DLD1 (cell line): ENCODE data around the gene MYZAP.
"Not testable (repeated sequence)": the region's sequence is repeated elsewhere in the genome, so short reads cannot be mapped to it uniquely, and the experiment has no call there.

Source experiments
- in situ Hi-C: cut with HindIII; loops from 2 replicates; pipeline ENCODE4 v1.10.0; 2017; ENCODE audit warnings: low sequenced_read_pairs

MYZAP gene

DNA sequence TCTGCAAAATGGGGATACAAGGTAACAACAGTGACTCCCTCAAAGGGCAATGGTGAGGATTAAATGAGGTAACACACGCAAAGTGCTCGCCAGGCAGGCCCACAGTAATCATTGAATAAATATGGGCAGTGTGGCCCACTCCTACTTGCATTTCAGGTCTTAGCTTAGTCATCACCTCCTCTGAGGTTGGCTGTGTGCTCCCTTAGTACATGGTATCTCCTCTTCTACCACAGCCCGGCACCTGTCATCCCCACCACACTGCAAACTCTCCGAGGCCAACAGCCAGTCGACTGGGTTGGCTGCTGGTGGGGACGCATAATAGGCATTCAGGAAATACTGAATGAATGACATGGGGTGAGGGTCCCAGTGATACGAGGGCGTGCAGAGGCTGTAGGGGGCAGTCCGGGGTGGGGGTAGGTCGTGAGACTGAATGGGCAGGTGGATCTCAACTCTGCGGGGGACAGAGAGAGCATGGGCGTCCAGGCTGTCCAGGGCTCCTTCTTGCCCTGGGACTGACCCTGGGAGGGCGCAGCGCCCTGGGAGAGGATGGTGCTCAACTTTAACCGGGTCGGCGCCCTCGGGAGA is 375 bp upstream of the MYZAP start:
- in situ Hi-C loops, result no loop called here

DNA sequence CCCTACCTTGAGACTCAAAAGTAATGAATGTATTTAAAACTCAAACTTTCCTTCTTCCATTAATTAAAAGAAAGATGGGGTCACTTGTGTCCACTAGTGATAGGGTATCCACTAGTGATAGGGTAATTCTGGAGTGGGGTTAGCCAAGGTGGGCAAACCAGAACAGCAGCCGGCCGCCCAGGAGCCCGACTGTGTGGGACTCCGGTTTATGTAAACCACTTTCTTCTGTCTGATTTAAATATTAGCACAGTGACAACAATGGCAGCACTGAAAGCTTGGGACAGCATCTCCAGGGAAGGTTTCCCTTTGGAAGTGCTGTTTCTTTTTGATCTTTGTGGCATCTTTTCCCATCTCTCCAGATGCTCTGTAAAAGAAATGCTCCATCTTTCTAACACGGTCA is 722 bp downstream of the MYZAP start:
- in situ Hi-C loops, result no loop called here

- in situ Hi-C loops, result no loop called here
These were observed 1.2 kb downstream of the MYZAP start for GRCh38 chr15:57592836-57593420.

- in situ Hi-C loops, result no loop called here
These were observed 2.8 kb downstream of the MYZAP start for GRCh38 chr15:57594479-57594878.

DNA sequence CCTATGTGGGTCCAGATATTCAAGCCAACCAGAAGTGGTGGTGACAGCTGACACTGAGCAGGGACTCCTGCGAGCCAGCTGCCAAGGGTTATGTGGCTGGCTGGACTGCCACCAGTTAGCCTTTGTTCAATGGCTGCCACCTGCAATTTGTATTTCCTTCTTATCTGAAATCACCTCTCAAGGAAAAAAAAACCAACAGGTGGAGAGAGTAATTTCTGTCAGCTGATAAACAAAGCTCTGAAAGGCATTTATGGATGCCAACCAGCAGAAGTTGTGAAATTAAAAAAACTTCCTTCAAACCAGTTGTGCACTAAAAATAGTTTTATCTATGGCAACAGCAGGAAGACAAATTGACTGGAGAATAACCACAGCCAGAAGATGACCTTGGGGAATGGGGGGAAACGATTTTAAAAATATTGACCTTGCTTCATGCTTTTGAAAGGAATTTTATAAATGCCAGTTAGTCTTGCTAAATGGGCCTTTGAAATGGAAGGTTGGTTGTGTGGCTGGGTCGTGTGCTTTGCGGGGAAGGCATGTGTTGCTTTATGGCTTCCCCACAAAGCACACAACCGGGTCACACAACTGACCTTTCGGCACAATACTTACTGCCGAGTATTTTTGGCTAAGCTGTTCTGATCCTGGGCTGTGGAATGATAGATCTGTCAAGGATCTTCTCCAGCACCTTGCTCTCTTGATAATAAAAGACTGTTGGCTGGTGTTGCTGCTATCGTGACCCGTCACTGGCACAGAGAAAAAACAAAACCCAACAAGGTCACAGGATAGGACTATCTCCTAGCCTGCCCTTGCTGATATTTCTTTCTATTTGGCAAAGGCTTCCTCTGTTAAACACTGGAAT is 3.5 kb downstream of the MYZAP start:
- in situ Hi-C loops, result no loop called here

DNA sequence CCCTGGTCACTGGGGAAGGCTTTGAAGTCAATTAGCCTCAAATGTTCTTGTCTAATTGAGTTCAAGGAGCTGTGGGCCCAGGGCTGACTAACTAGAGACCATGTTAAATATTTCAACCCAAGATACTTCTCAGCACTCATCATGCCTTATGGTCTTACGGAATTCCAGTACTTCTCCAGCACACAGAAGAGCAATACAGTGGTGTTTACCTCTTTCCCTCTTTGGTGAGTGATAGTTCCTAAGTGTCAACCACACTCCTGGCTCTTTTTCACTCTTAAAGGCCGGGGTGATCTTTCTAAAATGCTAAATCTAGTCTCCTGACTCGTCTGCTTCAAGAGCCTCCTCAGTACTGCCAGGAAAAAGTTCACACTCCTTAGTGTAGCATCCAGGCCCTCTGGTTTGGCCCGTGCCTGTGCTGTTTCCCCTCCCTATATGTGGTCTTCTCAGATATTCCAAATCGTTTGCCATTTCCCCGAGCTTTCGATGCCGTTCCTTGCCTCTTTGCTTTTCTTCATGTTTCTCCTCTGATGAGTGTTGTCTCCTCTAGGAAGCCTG is 4.7 kb downstream of the MYZAP start:
- in situ Hi-C loops, result no loop called here

- in situ Hi-C loops, result no loop called here
These were observed 5.3 kb downstream of the MYZAP start for GRCh38 chr15:57596978-57597377.

- in situ Hi-C loops, result no loop called here
These were observed 5.7 kb downstream of the MYZAP start for GRCh38 chr15:57597431-57597830.

DNA sequence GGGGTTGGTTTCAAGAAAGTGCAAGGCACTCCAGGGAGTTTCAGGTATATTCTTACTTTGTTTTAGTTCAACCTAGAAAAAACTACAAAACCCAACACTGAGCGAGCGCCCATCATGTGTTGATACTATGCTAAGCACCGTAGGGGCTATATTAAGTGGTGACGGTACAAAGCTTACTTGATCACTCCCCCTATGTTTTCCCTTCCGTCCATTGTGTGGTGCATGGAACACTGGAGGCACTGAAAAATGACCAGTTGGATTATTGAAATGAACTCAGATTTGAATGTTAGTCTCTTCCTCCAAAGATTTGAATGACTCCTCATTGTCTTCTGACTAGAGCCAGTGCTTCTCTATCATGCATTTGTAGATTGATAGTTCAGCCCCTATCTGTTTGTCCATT is 6.6 kb downstream of the MYZAP start:
- in situ Hi-C loops, result no loop called here

- in situ Hi-C loops, result no loop called here
These were observed 7.6 kb downstream of the MYZAP start for GRCh38 chr15:57599296-57599810.

- in situ Hi-C loops, result no loop called here
These were observed 8.5 kb downstream of the MYZAP start for GRCh38 chr15:57600197-57600596.

- in situ Hi-C loops, result no loop called here
These were observed 12.8 kb downstream of the MYZAP start for GRCh38 chr15:57604507-57604906.

GRCh38 chr15:57605491-57605890 is 13.8 kb downstream of the MYZAP start:
- in situ Hi-C loops, result no loop called here

DNA sequence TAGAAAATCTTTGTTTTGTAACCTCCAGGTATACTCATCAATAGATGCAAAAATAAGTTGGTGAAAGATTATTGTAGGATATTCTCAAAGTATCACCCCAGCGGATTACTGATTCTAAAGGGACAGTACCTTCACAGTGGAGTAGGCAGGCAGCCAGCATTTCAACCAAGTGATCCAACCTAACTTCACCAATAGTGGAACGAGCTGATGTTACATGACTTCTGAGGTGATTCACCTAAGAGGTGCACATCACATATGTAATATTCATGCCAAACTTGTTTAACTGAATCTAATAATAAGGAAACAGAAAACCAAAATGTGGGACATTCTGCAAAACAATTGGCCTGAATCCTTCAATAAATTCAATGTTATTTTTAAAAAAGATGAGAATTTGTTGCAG is 14.3 kb downstream of the MYZAP start:
- in situ Hi-C loops, result no loop called here

GRCh38 chr15:57606816-57607215 is 15.1 kb downstream of the MYZAP start:
- in situ Hi-C loops, result no loop called here

GRCh38 chr15:57607570-57608000 is 15.9 kb downstream of the MYZAP start:
- in situ Hi-C loops, result no loop called here

DNA sequence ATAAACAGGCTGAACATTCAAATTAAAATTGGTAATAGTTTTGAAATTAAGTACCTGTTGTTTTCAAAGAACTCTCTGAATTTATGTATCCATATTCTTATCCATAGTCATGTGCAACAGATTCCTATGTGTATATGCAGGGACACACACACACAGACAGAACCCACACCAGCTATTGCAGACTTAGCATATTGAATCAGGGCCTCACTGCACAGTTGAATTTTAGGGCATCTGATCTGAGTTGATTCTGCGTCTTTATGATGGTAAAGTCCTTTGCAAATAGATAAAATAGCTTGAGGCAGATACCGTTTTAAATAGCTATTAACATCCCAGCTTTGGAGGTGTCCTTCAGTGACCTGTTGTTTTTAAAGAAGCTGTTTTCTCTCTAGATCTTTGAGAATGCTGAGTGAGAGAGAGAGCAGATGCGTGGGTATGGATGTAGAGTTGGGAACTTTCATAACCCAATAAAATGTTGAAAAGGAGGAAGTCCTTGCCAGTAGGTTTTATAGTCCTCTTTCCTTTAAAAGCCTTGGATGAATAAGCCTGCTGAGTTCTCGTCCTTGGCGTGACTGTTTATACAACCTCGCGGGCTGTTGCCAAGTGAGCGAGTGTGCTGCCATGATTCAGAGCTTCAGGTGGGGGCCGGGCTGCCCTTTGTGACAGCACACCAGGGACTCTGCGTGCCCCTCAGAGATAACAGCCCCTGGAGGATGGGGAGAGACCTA is 18.3 kb downstream of the MYZAP start:
- in situ Hi-C loops, result no loop called here

DNA sequence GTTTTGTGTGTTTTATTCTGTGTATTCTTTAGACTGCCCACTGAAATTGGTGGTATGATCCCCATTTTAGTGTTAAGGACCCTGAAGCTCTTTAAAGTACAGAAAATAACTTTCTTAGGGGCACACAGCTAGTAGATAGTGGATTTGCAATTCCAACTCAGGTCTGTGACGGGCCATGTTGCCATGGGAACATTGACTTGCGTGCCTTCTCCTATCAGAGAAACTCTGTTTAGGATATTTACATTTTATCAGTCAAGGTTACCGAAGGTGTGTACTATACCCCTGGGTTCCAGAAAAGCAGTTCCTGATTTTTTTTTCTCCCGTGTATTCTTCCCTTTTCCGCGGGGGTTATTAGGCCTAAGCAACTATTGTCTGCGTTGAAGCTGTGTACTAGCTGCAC is 19.4 kb downstream of the MYZAP start:
- in situ Hi-C loops, result no loop called here

DNA sequence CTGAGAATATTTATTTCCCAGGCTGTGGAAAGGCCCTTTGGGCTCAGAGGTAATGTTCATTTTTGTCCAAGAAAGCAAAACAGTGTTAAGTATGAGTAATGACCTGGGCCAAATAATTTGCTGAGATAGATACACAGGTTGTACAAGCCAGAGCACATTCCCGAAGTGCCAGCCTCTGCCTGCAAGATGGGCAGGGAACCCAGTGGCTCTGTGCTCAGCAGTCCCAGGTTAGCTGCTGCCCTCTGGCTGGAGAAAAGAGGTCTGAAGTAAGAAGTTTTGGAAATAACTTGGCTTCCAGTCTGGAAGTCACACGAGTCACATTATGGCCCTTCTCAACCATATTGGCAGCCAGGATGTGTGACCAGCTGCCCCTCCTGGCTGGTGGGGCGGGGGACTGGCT is 20.2 kb downstream of the MYZAP start:
- in situ Hi-C loops, result no loop called here

- in situ Hi-C loops, result no loop called here
These were observed 22.5 kb downstream of the MYZAP start for GRCh38 chr15:57614241-57614640.

DNA sequence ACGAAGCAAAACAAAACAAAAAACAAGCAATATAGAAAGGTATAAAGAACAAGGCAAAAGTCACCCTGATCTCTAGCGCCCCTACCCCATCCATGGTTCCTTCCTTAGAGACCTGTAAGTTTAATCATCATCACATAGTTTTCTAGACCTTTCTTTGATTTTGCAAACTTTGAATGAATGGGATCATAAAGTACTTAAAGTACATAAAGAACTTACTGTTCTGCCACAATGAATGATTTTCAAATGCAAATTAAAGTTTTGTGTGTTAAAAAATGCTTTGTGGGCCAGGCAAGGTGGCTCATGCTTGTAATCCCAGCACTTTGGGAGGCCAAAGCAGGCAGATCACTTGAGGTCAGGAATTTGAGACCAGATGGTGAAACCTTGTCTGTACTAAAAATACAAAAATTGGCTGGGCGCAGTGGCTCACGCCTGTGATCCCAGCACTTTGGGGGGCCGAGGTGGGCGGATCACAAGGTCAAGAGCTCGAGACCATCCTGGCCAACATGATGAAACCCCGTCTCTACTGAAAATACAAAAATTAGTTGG is 24.3 kb downstream of the MYZAP start:
- in situ Hi-C loops, result not testable (repeated sequence)
